Ascending aorta (tissue), 2 donors: Measurements from ENCODE around the gene SH3PXD2A. TPM values are rescaled to one million over a fixed set of nuclear protein-coding genes. Genes with fewer than 3 reads are reported as not detected.

ENCODE experiments used
- DNase-seq, 2 donors: peaks; one replicate each; pipeline ENCODE4 v3.0.0-alpha.2; 2019; ENCODE audit warnings: low spot score in 2 of 2
- H3K27ac ChIP-seq, 2 donors: fragments of 200-600 bp; sonication (generic); one replicate each; pipeline ENCODE4 v1.5.1; 2016 to 2017; ENCODE audit warnings: mild to moderate bottlenecking in 1 of 2
- H3K27me3 ChIP-seq: fragments of 200-600 bp; sonication (generic); one replicate; pipeline ENCODE4 v1.5.1; 2017
- H3K36me3 ChIP-seq, 2 donors: fragments of 200-600 bp; sonication (generic); one replicate each; pipeline ENCODE4 v1.5.1; 2016
- H3K4me1 ChIP-seq, 2 donors: fragments of 200-600 bp; sonication (generic); one replicate each; pipeline ENCODE4 v1.5.1; 2016 to 2017; ENCODE audit warnings: mild to moderate bottlenecking in 1 of 2
- H3K4me3 ChIP-seq, 2 donors: fragments of 200-600 bp; sonication (generic); one replicate each; pipeline ENCODE4 v1.5.1; 2016 to 2017; ENCODE audit warnings: mild to moderate bottlenecking in 1 of 2
- H3K9me3 ChIP-seq, 2 donors: fragments of 200-600 bp; sonication (generic); one replicate each; pipeline ENCODE4 v1.5.1; 2016
- intact Hi-C: fragments of 100-400 bp; cut with DNase I; formaldehyde crosslinking; loops from one replicate; pipeline ENCODE4 v1.15.1; 2023
- total RNA-seq: library from RNA; depleted of rRNA; stranded (reverse); fragments of >200 nt; gene quantifications from one replicate; pipeline ENCODE4 v1.1.0, GENCODE V29; 2016
- TF ChIP-seq, protein P1 (sequence below), 3 experiments: fragments of 200-600 bp in 2 of 3; fragments of 450-650 bp in 1 of 3; sonication (generic) in 2 of 3; IDR thresholded peaks; one replicate each; pipeline ENCODE4 v1.5.1; 2016 to 2019; ENCODE audit warnings: antibody characterized with exemption in 3 of 3, mild to moderate bottlenecking in 1 of 3, moderate library complexity in 1 of 3

The SH3PXD2A gene
- total RNA-seq, 1 donor from 2014 or later, result 50.0 TPM

DNA sequence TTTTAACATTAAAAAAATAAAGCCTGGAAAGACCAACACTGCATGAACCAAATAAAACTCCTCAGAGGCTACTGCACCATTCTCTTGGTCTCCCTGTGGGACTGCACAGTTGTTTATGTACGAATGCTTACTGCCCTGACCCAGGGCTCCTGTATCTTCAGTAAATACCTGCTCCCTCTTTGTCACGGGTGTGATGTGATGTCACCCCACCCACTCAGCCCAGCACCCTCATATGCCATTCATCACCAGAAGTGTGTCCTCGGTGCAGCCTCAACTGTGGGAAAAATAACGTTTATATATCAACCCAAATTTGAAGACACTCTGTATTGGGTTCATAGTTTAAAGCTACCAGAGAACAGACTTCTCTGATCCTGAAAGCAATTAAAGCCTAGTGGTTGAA is 14.0 kb upstream of the SH3PXD2A start:
- Histone ChIP-seq H3K9me3 (peaks cover 4 to 13% of the 10 kb centered on the region in 2 donors), H3K4me1 (no peaks in the 10 kb centered on the region), H3K4me3 (no peak overlapping the region), H3K27ac (no peak overlapping the region), H3K36me3 (peaks cover 0 to 8% of the 10 kb centered on the region in 2 donors), H3K27me3 (no peaks in the 10 kb centered on the region)
- no peak for DNase-seq
- TF ChIP-seq, protein P1, sequence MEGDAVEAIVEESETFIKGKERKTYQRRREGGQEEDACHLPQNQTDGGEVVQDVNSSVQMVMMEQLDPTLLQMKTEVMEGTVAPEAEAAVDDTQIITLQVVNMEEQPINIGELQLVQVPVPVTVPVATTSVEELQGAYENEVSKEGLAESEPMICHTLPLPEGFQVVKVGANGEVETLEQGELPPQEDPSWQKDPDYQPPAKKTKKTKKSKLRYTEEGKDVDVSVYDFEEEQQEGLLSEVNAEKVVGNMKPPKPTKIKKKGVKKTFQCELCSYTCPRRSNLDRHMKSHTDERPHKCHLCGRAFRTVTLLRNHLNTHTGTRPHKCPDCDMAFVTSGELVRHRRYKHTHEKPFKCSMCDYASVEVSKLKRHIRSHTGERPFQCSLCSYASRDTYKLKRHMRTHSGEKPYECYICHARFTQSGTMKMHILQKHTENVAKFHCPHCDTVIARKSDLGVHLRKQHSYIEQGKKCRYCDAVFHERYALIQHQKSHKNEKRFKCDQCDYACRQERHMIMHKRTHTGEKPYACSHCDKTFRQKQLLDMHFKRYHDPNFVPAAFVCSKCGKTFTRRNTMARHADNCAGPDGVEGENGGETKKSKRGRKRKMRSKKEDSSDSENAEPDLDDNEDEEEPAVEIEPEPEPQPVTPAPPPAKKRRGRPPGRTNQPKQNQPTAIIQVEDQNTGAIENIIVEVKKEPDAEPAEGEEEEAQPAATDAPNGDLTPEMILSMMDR (IDR thresholded peaks at IDR 0.05), result no peak
- intact Hi-C loops, result no loop called here

DNA sequence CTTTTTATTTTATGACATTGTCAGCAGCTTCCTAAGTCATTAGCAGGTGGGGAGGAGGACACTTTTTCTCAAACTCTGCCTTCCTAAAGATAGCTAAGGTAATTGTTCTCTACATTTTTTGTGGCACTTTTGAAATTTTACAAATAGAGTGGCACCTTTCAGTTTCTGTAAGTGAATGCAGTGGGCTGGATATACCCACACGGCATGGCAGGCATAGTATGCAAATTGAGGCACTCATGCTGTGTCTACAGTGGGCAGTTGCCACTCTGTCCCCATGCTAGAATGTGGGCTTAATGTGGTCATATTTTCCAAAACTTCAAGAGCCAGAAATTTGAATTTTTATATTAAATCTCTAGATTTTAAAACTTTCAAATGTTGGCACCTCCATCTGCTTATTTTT is 12.8 kb upstream of the SH3PXD2A start:
- Histone ChIP-seq H3K4me1 (no peaks in the 10 kb centered on the region), H3K36me3 (peaks cover 0 to 6% of the 10 kb centered on the region in 2 donors), H3K4me3 (no peak overlapping the region), H3K9me3 (peaks cover 4 to 13% of the 10 kb centered on the region in 2 donors), H3K27me3 (no peaks in the 10 kb centered on the region), H3K27ac (no peak overlapping the region)
- no peak for DNase-seq
- TF ChIP-seq, protein P1 (IDR thresholded peaks at IDR 0.05), result no peak
- intact Hi-C loops, result no loop called here

- no peak for DNase-seq
- Histone ChIP-seq H3K9me3 (peaks cover 4 to 13% of the 10 kb centered on the region in 2 donors), H3K27me3 (no peaks in the 10 kb centered on the region), H3K4me3 (no peak overlapping the region), H3K4me1 (no peaks in the 10 kb centered on the region), H3K36me3 (no peaks in the 10 kb centered on the region), H3K27ac (no peak overlapping the region)
- TF ChIP-seq, protein P1 (IDR thresholded peaks at IDR 0.05), result no peak
- intact Hi-C loops, result no loop called here
These were observed 6.1 kb upstream of the SH3PXD2A start for GRCh38 chr10:103861505-103861904.

DNA sequence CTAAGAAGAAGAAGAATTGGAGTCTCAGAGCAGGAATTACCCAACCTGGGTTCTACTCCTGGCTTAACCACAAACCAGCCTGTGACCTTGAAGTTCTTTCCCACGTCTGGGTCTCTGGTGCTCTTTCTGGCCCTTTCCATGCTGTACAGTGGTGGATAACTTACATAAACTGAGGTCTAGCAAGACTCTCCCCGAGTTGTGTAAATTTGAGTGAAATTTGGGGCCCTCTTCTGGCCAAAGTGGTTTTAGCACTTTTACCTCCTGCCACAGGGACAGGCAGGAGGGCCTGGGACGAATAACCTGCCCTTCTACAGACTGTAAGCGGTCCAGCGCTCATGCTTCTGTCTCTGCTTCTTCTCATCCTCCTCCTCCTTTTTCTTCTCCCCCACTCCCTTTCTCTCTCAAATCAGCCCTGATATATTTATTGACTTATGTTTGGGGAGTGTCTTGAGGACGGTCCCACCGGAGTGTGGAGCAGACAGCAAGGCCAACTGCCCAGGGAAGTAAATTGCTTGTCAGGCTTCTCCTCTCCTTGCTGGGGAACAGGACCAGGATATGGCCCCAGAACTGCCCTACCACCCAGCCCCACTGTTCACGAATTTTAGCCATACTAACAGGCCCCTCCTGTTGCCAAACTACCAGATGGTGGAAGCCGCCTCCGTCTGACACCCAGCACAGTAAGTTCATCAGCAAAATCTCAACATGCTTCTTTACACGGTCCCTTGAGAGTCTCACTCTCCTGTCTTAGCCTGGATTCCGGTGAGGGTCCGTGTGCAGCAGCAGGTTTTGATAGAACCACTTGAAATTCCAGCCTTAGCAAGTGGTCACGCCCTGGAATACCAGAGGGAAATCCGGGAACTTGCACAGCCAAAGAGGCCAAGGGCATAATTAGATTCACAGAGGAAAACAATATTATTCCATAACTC is 4.0 kb upstream of the SH3PXD2A start:
- intact Hi-C loops, result loop anchor here (1.0 to 5.0 kb wide), 2 partner anchors 87 to 146 kb away; no protein-coding TSS in a partner anchor
- H3K36me3 ChIP-seq, result no peaks in the 10 kb centered on the region
- peaks cover 0 to 2% of the 10 kb centered on the region in 2 donors for H3K4me1 ChIP-seq
- DNase-seq, result no peak
- H3K4me3 ChIP-seq, result no peak overlapping the region
- TF ChIP-seq, protein P1 (IDR thresholded peaks at IDR 0.05), result peak; percentile 64 to 81 (median 81)
- no peaks in the 10 kb centered on the region for H3K27me3 ChIP-seq
- H3K27ac ChIP-seq, result no peak overlapping the region
- no peaks in the 10 kb centered on the region for H3K9me3 ChIP-seq

- H3K36me3 ChIP-seq, result no peaks in the 10 kb centered on the region
- H3K4me1 ChIP-seq, result peaks cover 0 to 13% of the 10 kb centered on the region in 2 donors
- no peak for DNase-seq
- H3K27me3 ChIP-seq, result no peaks in the 10 kb centered on the region
- intact Hi-C loops, result loop anchor here (5.0 kb wide), 1 partner anchor 86 kb away; no protein-coding TSS in a partner anchor
- TF ChIP-seq, protein P1 (IDR thresholded peaks at IDR 0.05), result no peak
- no peak overlapping the region for H3K27ac ChIP-seq
- H3K4me3 ChIP-seq, result no peak overlapping the region
- H3K9me3 ChIP-seq, result no peaks in the 10 kb centered on the region
These were observed 3.0 kb upstream of the SH3PXD2A start for GRCh38 chr10:103858360-103858759.
